A549 (cell line): Measurements from ENCODE around the gene SMG6. TPM values are rescaled to one million over a fixed set of nuclear protein-coding genes. Genes with fewer than 3 reads are reported as not detected.

ENCODE experiments used
- ATAC-seq, 2 experiments: fragments of 200-7000 bp in 1 of 2; fragments of >200 bp in 1 of 2; cut with Nextera tagmentation in 1 of 2; cut with Tn5 transposase in 1 of 2; 3 replicates each; pipeline versions ENCODE4 v1.8.0 to v1.9.1; 2018 to 2020; ENCODE audit warnings: mild to moderate bottlenecking in 1 of 2, moderate library complexity in 1 of 2
- CTCF ChIA-PET: fragments of 300-600 bp; sonication (Branson Sonifier 250); formaldehyde crosslinking; extraction: SDS; loops from one replicate; lab custom pipeline; 2021; ENCODE audit warnings: antibody characterized with exemption, inconsistent platforms; lab: Yijun Ruan, JAX
- POLR2A ChIA-PET: fragments of 350-600 bp; formaldehyde crosslinking; extraction: SDS; loops from one replicate; lab custom pipeline; 2021; ENCODE audit warnings: antibody characterized with exemption, inconsistent platforms; lab: Yijun Ruan, JAX
- DNase-seq, 2 experiments: peaks; one replicate each; pipeline versions ENCODE4 v3.0.0 to v3.0.0-alpha.2; 2011 to 2016; ENCODE audit warnings: low read depth in 1 of 2, low spot score in 1 of 2
- FAIRE-seq: peaks from 2 replicates; lab custom pipeline; 2011; peaks lifted over from hg19 to GRCh38; lab: Jason Lieb, UNC
- H3K27ac ChIP-seq, 2 experiments: fragments of >200 bp; sonication (Bioruptor Twin); formaldehyde crosslinking; 3 replicates each; pipeline ENCODE4 v1.5.1; 2016 to 2017
- H3K4me1 ChIP-seq: fragments of >200 bp; sonication (Bioruptor Twin); formaldehyde crosslinking; 3 replicates; pipeline ENCODE4 v1.6.1; 2016
- H3K4me2 ChIP-seq: fragments of >200 bp; sonication (Bioruptor Twin); formaldehyde crosslinking; 3 replicates; pipeline ENCODE4 v1.6.1; 2016
- H3K4me3 ChIP-seq: fragments of >200 bp; sonication (Bioruptor Twin); formaldehyde crosslinking; 3 replicates; pipeline ENCODE4 v1.5.1; 2016
- H3K9me3 ChIP-seq: fragments of >200 bp; sonication (Bioruptor Twin); formaldehyde crosslinking; 3 replicates; pipeline ENCODE4 v1.6.1; 2016
- ATOH8 ChIP-seq: fragments of 250-450 bp; sonication (Bioruptor Pico); IDR thresholded peaks from 2 replicates; pipeline ENCODE4 v1.5.0; 2020; ENCODE audit warnings: low read depth, mild to moderate bottlenecking, moderate library complexity
- BHLHE40 ChIP-seq: IDR thresholded peaks from 2 replicates; pipeline ENCODE4 v1.6.1; 2012; ENCODE audit warnings: low read depth, low read length, inconsistent platforms
- CBX8 ChIP-seq: fragments of 200-600 bp; sonication (generic); IDR thresholded peaks from 2 replicates; pipeline ENCODE4 v1.6.1; 2016
- CTCF ChIP-seq: fragments of >200 bp; sonication (Bioruptor Twin); formaldehyde crosslinking; IDR thresholded peaks from 3 replicates; pipeline ENCODE4 v1.5.1; 2016
- EHMT2 ChIP-seq: fragments of 200-600 bp; sonication (generic); IDR thresholded peaks from 2 replicates; pipeline ENCODE4 v1.6.1; 2016; ENCODE audit warnings: antibody characterized with exemption, low read depth, mild to moderate bottlenecking, moderate library complexity
- ELK1 ChIP-seq: fragments of 150-350 bp; IDR thresholded peaks from 2 replicates; pipeline ENCODE4 v1.6.1; 2014; ENCODE audit warnings: low read depth, mild to moderate bottlenecking, low read length
- FOSL2 ChIP-seq, 2 experiments: fragments of 450-650 bp in 1 of 2; fragments of >200 bp in 1 of 2; sonication (Bioruptor Twin) in 1 of 2; formaldehyde crosslinking; IDR thresholded peaks; 2 replicates each; pipeline versions ENCODE4 v1.5.0 to v1.6.1; 2016 to 2020; ENCODE audit warnings: mild to moderate bottlenecking in 1 of 2, moderate library complexity in 1 of 2
- FOXS1 ChIP-seq: fragments of 250-450 bp; sonication (Bioruptor Pico); IDR thresholded peaks from 2 replicates; pipeline ENCODE4 v1.5.0; 2020; ENCODE audit warnings: mild to moderate bottlenecking, moderate library complexity
- HES2 ChIP-seq: fragments of >200 bp; sonication (Bioruptor Twin); formaldehyde crosslinking; IDR thresholded peaks from 2 replicates; pipeline ENCODE4 v1.6.1; 2016
- HEYL ChIP-seq: fragments of 250-450 bp; sonication (Bioruptor Pico); IDR thresholded peaks from 2 replicates; pipeline ENCODE4 v1.8.0; 2021; ENCODE audit warnings: mild to moderate bottlenecking, moderate library complexity
- NFE2L2 ChIP-seq: fragments of 150-350 bp; conservative IDR thresholded peaks from 2 replicates; pipeline ENCODE4 v1.6.1; 2014; ENCODE audit warnings: low read length
- PBX3 ChIP-seq: IDR thresholded peaks from 2 replicates; pipeline ENCODE4 v1.6.1; 2012
- POLR2A ChIP-seq: IDR thresholded peaks from 2 replicates; pipeline ENCODE4 v1.6.1; 2012; ENCODE audit warnings: mild to moderate bottlenecking, low read length
- RAD21 ChIP-seq, 2 experiments: fragments of >200 bp in 1 of 2; sonication (Bioruptor Twin) in 1 of 2; formaldehyde crosslinking in 1 of 2; IDR thresholded peaks in 1 of 2; conservative IDR thresholded peaks in 1 of 2; 2 replicates in 1 of 2; 3 replicates in 1 of 2; pipeline ENCODE4 v1.6.1; 2012 to 2018; ENCODE audit warnings: inconsistent platforms in 1 of 2
- RARB ChIP-seq: fragments of 250-450 bp; sonication (Bioruptor Pico); IDR thresholded peaks from 2 replicates; pipeline ENCODE4 v1.8.0; 2021; ENCODE audit warnings: mild to moderate bottlenecking, moderate library complexity
- RCOR1 ChIP-seq: fragments of 150-350 bp; IDR thresholded peaks from 2 replicates; pipeline ENCODE4 v1.6.1; 2014; ENCODE audit warnings: antibody characterized with exemption, low read length, low read depth
- REST ChIP-seq: fragments of 200-600 bp; sonication (generic); IDR thresholded peaks from 2 replicates; pipeline ENCODE4 v1.6.1; 2016; ENCODE audit warnings: antibody characterized with exemption, mild to moderate bottlenecking, moderate library complexity
- RNF2 ChIP-seq: fragments of 200-600 bp; sonication (generic); IDR thresholded peaks from 2 replicates; pipeline ENCODE4 v1.6.1; 2016; ENCODE audit warnings: low read depth, mild to moderate bottlenecking, antibody characterized with exemption, moderate library complexity, borderline replicate concordance
- SMC3 ChIP-seq: fragments of >200 bp; sonication (Bioruptor Twin); formaldehyde crosslinking; IDR thresholded peaks from 3 replicates; pipeline ENCODE4 v1.6.1; 2018; ENCODE audit warnings: inconsistent platforms
- TFCP2L1 ChIP-seq: fragments of 250-450 bp; sonication (Bioruptor Pico); IDR thresholded peaks from 2 replicates; pipeline ENCODE4 v1.5.0; 2021; ENCODE audit warnings: mild to moderate bottlenecking
- TP53 ChIP-seq: fragments of 250-450 bp; sonication (Bioruptor Pico); IDR thresholded peaks from 2 replicates; pipeline ENCODE4 v1.5.0; 2021; ENCODE audit warnings: mild to moderate bottlenecking, moderate library complexity
- ZNF302 ChIP-seq: fragments of 250-450 bp; sonication (Bioruptor Pico); IDR thresholded peaks from 2 replicates; pipeline ENCODE4 v1.9.0; 2021; ENCODE audit warnings: inconsistent platforms, mild to moderate bottlenecking, moderate library complexity
- WGBS: methylation state at CpG from one replicate; pipeline ENCODE4 v1.1.6; 2017; ENCODE audit errors: missing lambda C conversion rate; 5-methylcytosine and 5-hydroxymethylcytosine counted together
- polyA plus RNA-seq, 4 experiments: library from polyadenylated mRNA; depleted of rRNA in 3 of 4; stranded (reverse); fragments of >200 nt; fragmentation: RNase III in 1 of 4; extraction: RNeasy Plus Mini Kit Qiagen cat#74134 plus additional on column Dnase treatment in 1 of 4; gene quantifications; 2 replicates in 3 of 4; 3 replicates in 1 of 4; pipeline ENCODE4 v1.2.3, GENCODE V29; 2011 to 2017
- TF ChIP-seq, protein P1 (sequence below): IDR thresholded peaks from 2 replicates; pipeline ENCODE4 v1.6.1; 2012; ENCODE audit warnings: low read depth, borderline replicate concordance
- TF ChIP-seq, protein P2 (sequence below): fragments of >200 bp; sonication (Bioruptor Twin); formaldehyde crosslinking; IDR thresholded peaks from 3 replicates; pipeline ENCODE4 v1.6.1; 2016
- TF ChIP-seq, protein P3 (sequence below): IDR thresholded peaks from 2 replicates; pipeline ENCODE4 v1.6.1; 2012
- TF ChIP-seq, protein P4 (sequence below): fragments of 450-650 bp; IDR thresholded peaks from 2 replicates; pipeline ENCODE4 v1.6.1; 2014; ENCODE audit warnings: antibody characterized with exemption

Gene SMG6
- polyA plus RNA-seq, 2 of the 4 experiments (the other 2 are of a cell fraction): 4.7 to 17.0 TPM

- Histone ChIP-seq H3K4me3 (peak within 1 kb of the TSS; percentile 50), H3K27ac (peak within 1 kb of the TSS; percentile 39 to 82; a peak in 5 of 6 replicates), H3K9me3 (no peaks in the 10 kb centered on the region), H3K4me1 (0 out of 3 replicates have a peak, but pooled peaks cover 5% of the 10 kb centered on the region), H3K4me2 (peak within 1 kb of the TSS; percentile 96)
- WGBS: 2% methylated on average over 53 of the region's 72 CpGs
- no peak for FAIRE-seq
- ChIA-PET POLR2A (interaction anchor here (0.5 to 1.2 kb wide), 5 partner anchors 177 to 282 kb away, joined by 3 to 8 read pairs (median 3); partner anchors contain the start of gene TSR1), CTCF (interaction anchor here (0.5 to 9.1 kb wide), 91 partner anchors 13 to 1623 kb away, joined by 3 to 492 read pairs (median 5); partner anchors contain the start of genes DPH1, OVCA2, SGSM2 and SMG6)
- DNase-seq: peak; percentile 83 to 92
- ATAC-seq: peak; percentile 48 to 82
- TF ChIP-seq NFE2L2: no peak
- TF ChIP-seq RCOR1: no peak
- TF ChIP-seq CTCF: peak; percentile 98
- peak; percentile 94 for TF ChIP-seq SMC3
- TF ChIP-seq ATOH8 (CRISPR knock-in tag): no peak
- no peak for TF ChIP-seq PBX3
- peak; percentile 71 to 94 for TF ChIP-seq RAD21 (conservative IDR thresholded peaks at IDR 0.05 in 1 of 2, IDR thresholded peaks at IDR 0.05 in 1 of 2)
- TF ChIP-seq EHMT2: no peak
- TF ChIP-seq RNF2: no peak
- TF ChIP-seq POLR2A: no peak
- TF ChIP-seq FOXS1: no peak
- peak; percentile 22; the same call in 1 of the 2 replicates for TF ChIP-seq REST
- TF ChIP-seq, protein P1, sequence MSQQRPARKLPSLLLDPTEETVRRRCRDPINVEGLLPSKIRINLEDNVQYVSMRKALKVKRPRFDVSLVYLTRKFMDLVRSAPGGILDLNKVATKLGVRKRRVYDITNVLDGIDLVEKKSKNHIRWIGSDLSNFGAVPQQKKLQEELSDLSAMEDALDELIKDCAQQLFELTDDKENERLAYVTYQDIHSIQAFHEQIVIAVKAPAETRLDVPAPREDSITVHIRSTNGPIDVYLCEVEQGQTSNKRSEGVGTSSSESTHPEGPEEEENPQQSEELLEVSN: no peak
- TF ChIP-seq, protein P2, sequence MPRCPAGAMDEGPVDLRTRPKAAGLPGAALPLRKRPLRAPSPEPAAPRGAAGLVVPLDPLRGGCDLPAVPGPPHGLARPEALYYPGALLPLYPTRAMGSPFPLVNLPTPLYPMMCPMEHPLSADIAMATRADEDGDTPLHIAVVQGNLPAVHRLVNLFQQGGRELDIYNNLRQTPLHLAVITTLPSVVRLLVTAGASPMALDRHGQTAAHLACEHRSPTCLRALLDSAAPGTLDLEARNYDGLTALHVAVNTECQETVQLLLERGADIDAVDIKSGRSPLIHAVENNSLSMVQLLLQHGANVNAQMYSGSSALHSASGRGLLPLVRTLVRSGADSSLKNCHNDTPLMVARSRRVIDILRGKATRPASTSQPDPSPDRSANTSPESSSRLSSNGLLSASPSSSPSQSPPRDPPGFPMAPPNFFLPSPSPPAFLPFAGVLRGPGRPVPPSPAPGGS: no peak
- TF ChIP-seq TFCP2L1 (CRISPR knock-in tag): no peak
- TF ChIP-seq CBX8: no peak
- TF ChIP-seq HEYL (CRISPR knock-in tag): no peak
- TF ChIP-seq, protein P3, sequence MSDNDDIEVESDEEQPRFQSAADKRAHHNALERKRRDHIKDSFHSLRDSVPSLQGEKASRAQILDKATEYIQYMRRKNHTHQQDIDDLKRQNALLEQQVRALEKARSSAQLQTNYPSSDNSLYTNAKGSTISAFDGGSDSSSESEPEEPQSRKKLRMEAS: peak; percentile 68
- no peak for TF ChIP-seq TP53 (CRISPR knock-in tag)
- TF ChIP-seq HES2: no peak
- TF ChIP-seq FOSL2 (IDR thresholded peaks at IDR 0.05): no peak
- no peak for TF ChIP-seq FOSL2 (CRISPR knock-in tag; IDR thresholded peaks at IDR 0.05)
- no peak for TF ChIP-seq ELK1
- no peak for TF ChIP-seq RARB (CRISPR knock-in tag)
- TF ChIP-seq BHLHE40: no peak
- no peak for TF ChIP-seq ZNF302
- TF ChIP-seq, protein P4, sequence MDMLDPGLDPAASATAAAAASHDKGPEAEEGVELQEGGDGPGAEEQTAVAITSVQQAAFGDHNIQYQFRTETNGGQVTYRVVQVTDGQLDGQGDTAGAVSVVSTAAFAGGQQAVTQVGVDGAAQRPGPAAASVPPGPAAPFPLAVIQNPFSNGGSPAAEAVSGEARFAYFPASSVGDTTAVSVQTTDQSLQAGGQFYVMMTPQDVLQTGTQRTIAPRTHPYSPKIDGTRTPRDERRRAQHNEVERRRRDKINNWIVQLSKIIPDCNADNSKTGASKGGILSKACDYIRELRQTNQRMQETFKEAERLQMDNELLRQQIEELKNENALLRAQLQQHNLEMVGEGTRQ: no peak
Measured at GRCh38 chr17:2054512-2055291, 248.9 kb downstream of the SMG6 start, which contains the start of gene HIC1. Gene HIC1, plus strand, starts transcription at chr17:2055103. Its CDS starts 1,588 bp downstream, at chr17:2056691.
